HepG2 (cell line): Measurements from ENCODE around the gene ZNF669. TPM values are rescaled to one million over a fixed set of nuclear protein-coding genes. Genes with fewer than 3 reads are reported as not detected.

Source experiments
- HINFP ChIP-seq: sonication (generic); formaldehyde crosslinking; IDR thresholded peaks from 2 replicates; pipeline ENCODE4 v1.4.0; 2020; ENCODE audit warnings: low read depth, mild to moderate bottlenecking, missing genetic modification reagents
- HNF4A ChIP-seq: sonication (generic); formaldehyde crosslinking; IDR thresholded peaks from 2 replicates; pipeline ENCODE4 v1.4.0; 2020; ENCODE audit warnings: missing genetic modification reagents
- HNRNPL ChIP-seq: fragments of 200-400 bp; formaldehyde crosslinking; IDR thresholded peaks from 2 replicates; pipeline ENCODE4 v1.6.1; 2017; ENCODE audit warnings: mild to moderate bottlenecking, low read depth, low read length
- HOXD1 ChIP-seq: sonication (generic); formaldehyde crosslinking; IDR thresholded peaks from 2 replicates; pipeline ENCODE4 v1.5.0; 2020; ENCODE audit warnings: missing genetic modification reagents
- KDM2A ChIP-seq: sonication (generic); formaldehyde crosslinking; IDR thresholded peaks from 2 replicates; pipeline ENCODE4 v1.4.0; 2020; ENCODE audit warnings: low read depth, missing genetic modification reagents, borderline replicate concordance
- KLF6 ChIP-seq: IDR thresholded peaks from 2 replicates; pipeline ENCODE4 v1.8.0; 2016; ENCODE audit warnings: missing biosample characterization, missing genetic modification reagents
- KMT2A ChIP-seq: sonication (generic); formaldehyde crosslinking; IDR thresholded peaks from 2 replicates; pipeline ENCODE4 v1.4.0; 2020; ENCODE audit warnings: missing genetic modification reagents
- NFKBIZ ChIP-seq: IDR thresholded peaks from 2 replicates; pipeline ENCODE4 v1.6.1; 2018; ENCODE audit warnings: missing genetic modification reagents, missing compliant biosample characterization
- NR2C2 ChIP-seq: sonication (generic); formaldehyde crosslinking; IDR thresholded peaks from 2 replicates; pipeline ENCODE4 v1.4.0; 2020; ENCODE audit warnings: missing genetic modification reagents, mild to moderate bottlenecking, moderate library complexity, borderline replicate concordance
- SCMH1 ChIP-seq: sonication (generic); formaldehyde crosslinking; IDR thresholded peaks from 2 replicates; pipeline ENCODE4 v1.9.0; 2021; ENCODE audit warnings: missing genetic modification reagents, mild to moderate bottlenecking, borderline replicate concordance
- TSC22D2 ChIP-seq: sonication (generic); formaldehyde crosslinking; IDR thresholded peaks from 2 replicates; pipeline ENCODE4 v1.5.1; 2020; ENCODE audit warnings: missing genetic modification reagents, mild to moderate bottlenecking, borderline replicate concordance
- ZFP62 ChIP-seq: sonication (generic); formaldehyde crosslinking; IDR thresholded peaks from 2 replicates; pipeline ENCODE4 v1.4.0; 2020; ENCODE audit warnings: missing genetic modification reagents
- ZNF10 ChIP-seq: sonication (generic); formaldehyde crosslinking; IDR thresholded peaks from 2 replicates; pipeline ENCODE4 v1.4.0; 2020; ENCODE audit warnings: mild to moderate bottlenecking, low read depth, missing genetic modification reagents, borderline replicate concordance
- ZNF441 ChIP-seq: sonication (generic); formaldehyde crosslinking; IDR thresholded peaks from 2 replicates; pipeline ENCODE4 v1.7.0; 2021; ENCODE audit warnings: missing genetic modification reagents, borderline replicate concordance
- ZNF777 ChIP-seq: sonication (generic); formaldehyde crosslinking; IDR thresholded peaks from 2 replicates; pipeline ENCODE4 v1.4.0; 2020; ENCODE audit warnings: missing genetic modification reagents
- ZNF841 ChIP-seq: sonication (generic); formaldehyde crosslinking; IDR thresholded peaks from 2 replicates; pipeline ENCODE4 v1.8.1; 2023; ENCODE audit warnings: missing genetic modification reagents, borderline replicate concordance
- ZNF850 ChIP-seq: sonication (generic); formaldehyde crosslinking; conservative IDR thresholded peaks from 2 replicates; pipeline ENCODE4 v1.9.0; 2021; ENCODE audit warnings: mild to moderate bottlenecking, missing genetic modification reagents
- ZSCAN31 ChIP-seq: sonication (generic); formaldehyde crosslinking; IDR thresholded peaks from 2 replicates; pipeline ENCODE4 v1.5.0; 2020; ENCODE audit warnings: low read depth, mild to moderate bottlenecking, missing genetic modification reagents
- polyA plus RNA-seq, 8 experiments: library from polyadenylated mRNA; depleted of rRNA in 3 of 8; stranded (reverse) in 7 of 8; unstranded in 1 of 8; fragments of >200 nt; fragmentation: Illumina TruSeq in 4 of 8; extraction: Trizol in 4 of 8; gene quantifications; 2 replicates each; pipeline versions ENCODE4 v1.2.1 to v1.2.3, GENCODE V29; 2011 to 2016; ENCODE audit warnings: low read depth in 4 of 8, missing spikeins in 1 of 8, mixed read lengths in 1 of 8; ENCODE audit not compliant: insufficient read depth in 1 of 8
- total RNA-seq, 5 experiments: library from RNA; depleted of rRNA; stranded (reverse); fragments of >200 nt; fragmentation: Illumina TruSeq; extraction: Trizol; gene quantifications; 2 replicates each; pipeline ENCODE4 v1.2.3, GENCODE V29; 2016; ENCODE audit warnings: low read depth in 1 of 5
- TF ChIP-seq, protein P1 (sequence below): sonication (generic); formaldehyde crosslinking; IDR thresholded peaks from 2 replicates; pipeline ENCODE4 v1.9.0; 2022; ENCODE audit warnings: low read depth, missing genetic modification reagents
- TF ChIP-seq, protein P2 (sequence below): sonication (generic); formaldehyde crosslinking; IDR thresholded peaks from 2 replicates; pipeline ENCODE4 v1.5.1; 2020; ENCODE audit warnings: mild to moderate bottlenecking, missing genetic modification reagents
- TF ChIP-seq, protein P3 (sequence below): sonication (generic); formaldehyde crosslinking; IDR thresholded peaks from 2 replicates; pipeline ENCODE4 v1.8.1; 2022; ENCODE audit warnings: mild to moderate bottlenecking, missing genetic modification reagents
- TF ChIP-seq, protein P4 (sequence below): sonication (generic); formaldehyde crosslinking; conservative IDR thresholded peaks from 2 replicates; pipeline ENCODE4 v1.4.0; 2020; ENCODE audit warnings: missing genetic modification reagents

The ZNF669 gene
- total and polyA plus RNA-seq, 2 of the 13 experiments (the other 11 are each of a cell fraction or from before 2014, with no cell fraction given) = 3.1 to 14.6 TPM

DNA sequence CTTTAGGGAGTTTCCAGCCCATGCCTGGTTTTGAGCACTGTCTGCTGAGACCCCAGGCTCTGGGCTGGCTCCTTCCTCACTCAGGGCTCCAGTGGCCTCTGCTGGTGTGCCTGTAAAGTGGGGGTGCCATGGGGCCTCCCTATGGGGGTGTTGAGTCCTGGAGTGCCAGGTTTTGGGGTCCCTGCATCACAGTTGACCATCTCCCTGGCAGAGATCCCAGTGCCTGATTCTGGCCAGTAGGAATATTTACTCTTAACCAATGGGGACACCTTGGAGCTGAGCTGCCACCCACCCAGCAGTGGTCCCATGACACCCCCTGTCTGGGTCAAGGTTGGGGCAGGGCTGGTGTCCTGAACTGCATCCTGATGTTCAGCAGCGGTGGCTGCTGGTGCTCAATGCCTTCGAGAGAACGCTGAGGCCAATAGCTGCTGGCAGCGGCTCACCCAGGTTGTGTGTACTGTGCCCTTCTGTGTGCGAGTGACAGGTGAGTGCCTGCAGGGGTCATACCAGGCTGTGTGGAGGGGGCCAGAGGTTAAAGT is 9.6 kb upstream of the ZNF669 start (continued):
- TF ChIP-seq ZNF841 (no peak), TSC22D2 (CRISPR knock-in tag) (0 out of 2 replicates have a peak, but pooled peaks have one; percentile 0), ZNF777 (CRISPR knock-in tag) (no peak), ZNF850 (CRISPR knock-in tag) (no peak), NFKBIZ (CRISPR knock-in tag) (no peak), SCMH1 (CRISPR knock-in tag) (no peak), HOXD1 (no peak), KLF6 (CRISPR knock-in tag) (0 out of 2 replicates have a peak, but pooled peaks have one; percentile 9), HNRNPL (no peak), KDM2A (CRISPR knock-in tag) (no peak), NR2C2 (CRISPR knock-in tag) (peak; percentile 54; the same call in 1 of the 2 replicates), KMT2A (CRISPR knock-in tag) (no peak), ZNF10 (CRISPR knock-in tag) (no peak), ZSCAN31 (CRISPR knock-in tag) (0 out of 2 replicates have a peak, but pooled peaks have one; percentile 65), HINFP (CRISPR knock-in tag) (no peak), ZNF441 (no peak), HNF4A (CRISPR knock-in tag) (0 out of 2 replicates have a peak, but pooled peaks have one; percentile 10), ZFP62 (CRISPR knock-in tag) (no peak)
- TF ChIP-seq, protein P1, sequence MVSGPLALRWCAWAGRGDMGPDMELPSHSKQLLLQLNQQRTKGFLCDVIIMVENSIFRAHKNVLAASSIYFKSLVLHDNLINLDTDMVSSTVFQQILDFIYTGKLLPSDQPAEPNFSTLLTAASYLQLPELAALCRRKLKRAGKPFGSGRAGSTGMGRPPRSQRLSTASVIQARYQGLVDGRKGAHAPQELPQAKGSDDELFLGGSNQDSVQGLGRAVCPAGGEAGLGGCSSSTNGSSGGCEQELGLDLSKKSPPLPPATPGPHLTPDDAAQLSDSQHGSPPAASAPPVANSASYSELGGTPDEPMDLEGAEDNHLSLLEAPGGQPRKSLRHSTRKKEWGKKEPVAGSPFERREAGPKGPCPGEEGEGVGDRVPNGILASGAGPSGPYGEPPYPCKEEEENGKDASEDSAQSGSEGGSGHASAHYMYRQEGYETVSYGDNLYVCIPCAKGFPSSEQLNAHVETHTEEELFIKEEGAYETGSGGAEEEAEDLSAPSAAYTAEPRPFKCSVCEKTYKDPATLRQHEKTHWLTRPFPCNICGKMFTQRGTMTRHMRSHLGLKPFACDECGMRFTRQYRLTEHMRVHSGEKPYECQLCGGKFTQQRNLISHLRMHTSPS (CRISPR knock-in tag) = peak; percentile 72; the same call in 1 of the 2 replicates
- TF ChIP-seq, protein P2, sequence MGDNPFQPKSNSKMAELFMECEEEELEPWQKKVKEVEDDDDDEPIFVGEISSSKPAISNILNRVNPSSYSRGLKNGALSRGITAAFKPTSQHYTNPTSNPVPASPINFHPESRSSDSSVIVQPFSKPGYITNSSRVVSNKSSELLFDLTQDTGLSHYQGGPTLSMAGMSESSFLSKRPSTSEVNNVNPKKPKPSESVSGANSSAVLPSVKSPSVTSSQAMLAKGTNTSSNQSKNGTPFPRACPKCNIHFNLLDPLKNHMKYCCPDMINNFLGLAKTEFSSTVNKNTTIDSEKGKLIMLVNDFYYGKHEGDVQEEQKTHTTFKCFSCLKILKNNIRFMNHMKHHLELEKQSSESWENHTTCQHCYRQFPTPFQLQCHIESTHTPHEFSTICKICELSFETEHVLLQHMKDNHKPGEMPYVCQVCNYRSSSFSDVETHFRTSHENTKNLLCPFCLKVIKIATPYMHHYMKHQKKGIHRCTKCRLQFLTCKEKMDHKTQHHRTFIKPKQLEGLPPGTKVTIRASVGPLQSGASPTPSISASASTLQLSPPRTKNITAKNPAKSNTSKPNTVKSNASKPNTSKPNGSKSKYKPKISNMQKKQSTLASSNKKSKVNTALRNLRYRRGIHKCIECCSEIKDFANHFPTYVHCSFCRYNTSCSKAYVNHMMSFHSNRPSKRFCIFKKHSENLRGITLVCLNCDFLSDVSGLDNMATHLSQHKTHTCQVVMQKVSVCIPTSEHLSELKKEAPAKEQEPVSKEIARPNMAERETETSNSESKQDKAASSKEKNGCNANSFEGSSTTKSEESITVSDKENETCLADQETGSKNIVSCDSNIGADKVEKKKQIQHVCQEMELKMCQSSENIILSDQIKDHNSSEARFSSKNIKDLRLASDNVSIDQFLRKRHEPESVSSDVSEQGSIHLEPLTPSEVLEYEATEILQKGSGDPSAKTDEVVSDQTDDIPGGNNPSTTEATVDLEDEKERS (CRISPR knock-in tag) = no peak
- TF ChIP-seq, protein P3, sequence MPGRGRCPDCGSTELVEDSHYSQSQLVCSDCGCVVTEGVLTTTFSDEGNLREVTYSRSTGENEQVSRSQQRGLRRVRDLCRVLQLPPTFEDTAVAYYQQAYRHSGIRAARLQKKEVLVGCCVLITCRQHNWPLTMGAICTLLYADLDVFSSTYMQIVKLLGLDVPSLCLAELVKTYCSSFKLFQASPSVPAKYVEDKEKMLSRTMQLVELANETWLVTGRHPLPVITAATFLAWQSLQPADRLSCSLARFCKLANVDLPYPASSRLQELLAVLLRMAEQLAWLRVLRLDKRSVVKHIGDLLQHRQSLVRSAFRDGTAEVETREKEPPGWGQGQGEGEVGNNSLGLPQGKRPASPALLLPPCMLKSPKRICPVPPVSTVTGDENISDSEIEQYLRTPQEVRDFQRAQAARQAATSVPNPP (CRISPR knock-in tag) = no peak
- TF ChIP-seq, protein P4, sequence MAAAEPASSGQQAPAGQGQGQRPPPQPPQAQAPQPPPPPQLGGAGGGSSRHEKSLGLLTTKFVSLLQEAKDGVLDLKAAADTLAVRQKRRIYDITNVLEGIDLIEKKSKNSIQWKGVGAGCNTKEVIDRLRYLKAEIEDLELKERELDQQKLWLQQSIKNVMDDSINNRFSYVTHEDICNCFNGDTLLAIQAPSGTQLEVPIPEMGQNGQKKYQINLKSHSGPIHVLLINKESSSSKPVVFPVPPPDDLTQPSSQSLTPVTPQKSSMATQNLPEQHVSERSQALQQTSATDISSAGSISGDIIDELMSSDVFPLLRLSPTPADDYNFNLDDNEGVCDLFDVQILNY = no peak
